ENCODE data around the gene OTUD5. TPM values are rescaled to one million over a fixed set of nuclear protein-coding genes. Genes with fewer than 3 reads are reported as not detected.

The OTUD5 gene
- total RNA-seq, 1 experiment from 2014 or later = 41.4 TPM

DNA sequence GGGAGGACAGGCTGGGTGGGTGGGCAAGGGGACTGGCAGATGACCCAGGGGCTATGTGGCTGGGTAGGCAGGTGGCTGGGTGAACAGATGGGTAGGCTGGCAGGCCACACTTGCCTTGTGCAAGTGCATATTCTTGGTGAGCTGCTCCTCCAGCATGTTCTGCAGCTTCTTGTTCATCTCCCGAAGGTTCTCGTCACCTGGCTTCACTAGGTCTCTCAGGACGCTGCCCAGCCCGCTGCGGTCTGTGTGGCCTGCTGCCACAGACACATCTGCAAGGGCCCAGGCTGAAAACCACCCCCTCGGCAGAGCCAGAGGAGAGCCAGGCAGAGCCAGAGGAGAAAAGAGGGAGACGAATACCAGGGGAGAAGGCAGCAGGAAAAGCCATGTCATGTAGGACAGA, 17.6 kb upstream of the OTUD5 start:
- CTCF ChIA-PET = no interaction called here
- Histone ChIP-seq H4K20me1 (ENCODE audit: low read length) (no peaks in the 10 kb centered on the region), H3K9me2 (replicated peaks; ENCODE audit: low read length) (no peaks in the 10 kb centered on the region), H3K36me3 (ENCODE audit: low read depth, low read length) (peaks cover 3% of the 10 kb centered on the region), H3K79me2 (ENCODE audit: low read length) (no peaks in the 10 kb centered on the region), H3K4me2 (ENCODE audit: low read length) (no peak overlapping the region), H3K9ac (ENCODE audit: low read length) (no peak overlapping the region), H2AFZ (ENCODE audit: low read length) (no peak overlapping the region), H3F3A (ENCODE audit: low read length, unreplicated experiment) (no peaks in the 10 kb centered on the region), H3K9me3 (ENCODE audit: low read length) (no peaks in the 10 kb centered on the region), H3K27me3 (ENCODE audit: low read length) (no peaks in the 10 kb centered on the region), H3K27ac (ENCODE audit: low read length) (no peak overlapping the region), H3K4me3 (ENCODE audit: low read length) (no peak overlapping the region), H3K4me1 (ENCODE audit: insufficient read depth, low read length) (no peaks in the 10 kb centered on the region)
- POLR2A ChIA-PET (ENCODE audit: unreplicated experiment) = no interaction called here
- DNase-seq = no peak
- no peak for TF ChIP-seq EZH2 (IDR thresholded peaks at IDR 0.05; ENCODE audit: low read length, unreplicated experiment)
- TF ChIP-seq, protein P1, sequence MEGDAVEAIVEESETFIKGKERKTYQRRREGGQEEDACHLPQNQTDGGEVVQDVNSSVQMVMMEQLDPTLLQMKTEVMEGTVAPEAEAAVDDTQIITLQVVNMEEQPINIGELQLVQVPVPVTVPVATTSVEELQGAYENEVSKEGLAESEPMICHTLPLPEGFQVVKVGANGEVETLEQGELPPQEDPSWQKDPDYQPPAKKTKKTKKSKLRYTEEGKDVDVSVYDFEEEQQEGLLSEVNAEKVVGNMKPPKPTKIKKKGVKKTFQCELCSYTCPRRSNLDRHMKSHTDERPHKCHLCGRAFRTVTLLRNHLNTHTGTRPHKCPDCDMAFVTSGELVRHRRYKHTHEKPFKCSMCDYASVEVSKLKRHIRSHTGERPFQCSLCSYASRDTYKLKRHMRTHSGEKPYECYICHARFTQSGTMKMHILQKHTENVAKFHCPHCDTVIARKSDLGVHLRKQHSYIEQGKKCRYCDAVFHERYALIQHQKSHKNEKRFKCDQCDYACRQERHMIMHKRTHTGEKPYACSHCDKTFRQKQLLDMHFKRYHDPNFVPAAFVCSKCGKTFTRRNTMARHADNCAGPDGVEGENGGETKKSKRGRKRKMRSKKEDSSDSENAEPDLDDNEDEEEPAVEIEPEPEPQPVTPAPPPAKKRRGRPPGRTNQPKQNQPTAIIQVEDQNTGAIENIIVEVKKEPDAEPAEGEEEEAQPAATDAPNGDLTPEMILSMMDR (conservative IDR thresholded peaks at IDR 0.05; ENCODE audit: low read depth, low read length) = no peak
- TF ChIP-seq EZH2phosphoT487 (IDR thresholded peaks at IDR 0.05; ENCODE audit: borderline replicate concordance, low read length) = no peak
- no TSS peak for BruUV-seq (replicated peaks)
- intact Hi-C loops (cut with micrococcal nuclease) = no loop called here
- no peak for ATAC-seq

DNA sequence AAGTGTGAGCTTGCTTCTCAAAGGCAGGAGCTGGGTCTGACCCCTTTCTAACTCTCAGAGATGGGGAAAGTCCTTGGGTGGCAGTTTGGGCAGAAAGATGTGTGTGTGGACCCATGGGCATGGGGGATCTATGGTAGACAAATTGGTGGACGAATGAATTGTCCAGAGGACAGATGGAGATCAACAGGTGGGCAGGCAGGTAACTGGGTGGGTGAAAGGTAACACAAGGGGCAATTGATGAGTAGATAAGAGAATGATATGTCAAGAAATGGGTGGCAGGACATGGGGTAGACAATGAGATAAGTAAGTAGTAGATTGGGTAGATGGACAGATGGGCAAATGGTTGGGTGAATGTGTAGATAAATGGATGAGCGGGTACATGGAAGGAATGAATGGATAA, 17.2 kb upstream of the OTUD5 start:
- POLR2A ChIA-PET (ENCODE audit: unreplicated experiment) = no interaction called here
- ATAC-seq = no peak
- Histone ChIP-seq H2AFZ (ENCODE audit: low read length) (no peak overlapping the region), H3K4me2 (ENCODE audit: low read length) (no peak overlapping the region), H3K36me3 (ENCODE audit: low read depth, low read length) (peaks cover 3% of the 10 kb centered on the region), H4K20me1 (ENCODE audit: low read length) (no peaks in the 10 kb centered on the region), H3K4me1 (ENCODE audit: insufficient read depth, low read length) (no peaks in the 10 kb centered on the region), H3K9ac (ENCODE audit: low read length) (no peak overlapping the region), H3K4me3 (ENCODE audit: low read length) (no peak overlapping the region), H3K9me3 (ENCODE audit: low read length) (no peaks in the 10 kb centered on the region), H3K79me2 (ENCODE audit: low read length) (no peaks in the 10 kb centered on the region), H3F3A (ENCODE audit: low read length, unreplicated experiment) (no peaks in the 10 kb centered on the region), H3K9me2 (replicated peaks; ENCODE audit: low read length) (no peaks in the 10 kb centered on the region), H3K27ac (ENCODE audit: low read length) (no peak overlapping the region), H3K27me3 (ENCODE audit: low read length) (no peaks in the 10 kb centered on the region)
- CTCF ChIA-PET = no interaction called here
- TF ChIP-seq, protein P1 (conservative IDR thresholded peaks at IDR 0.05; ENCODE audit: low read depth, low read length) = no peak
- TF ChIP-seq EZH2phosphoT487 (IDR thresholded peaks at IDR 0.05; ENCODE audit: borderline replicate concordance, low read length) (no peak), EZH2 (IDR thresholded peaks at IDR 0.05; ENCODE audit: low read length, unreplicated experiment) (no peak)
- intact Hi-C loops (cut with micrococcal nuclease) = no loop called here
- no TSS peak for BruUV-seq (replicated peaks)
- no peak for DNase-seq

DNA sequence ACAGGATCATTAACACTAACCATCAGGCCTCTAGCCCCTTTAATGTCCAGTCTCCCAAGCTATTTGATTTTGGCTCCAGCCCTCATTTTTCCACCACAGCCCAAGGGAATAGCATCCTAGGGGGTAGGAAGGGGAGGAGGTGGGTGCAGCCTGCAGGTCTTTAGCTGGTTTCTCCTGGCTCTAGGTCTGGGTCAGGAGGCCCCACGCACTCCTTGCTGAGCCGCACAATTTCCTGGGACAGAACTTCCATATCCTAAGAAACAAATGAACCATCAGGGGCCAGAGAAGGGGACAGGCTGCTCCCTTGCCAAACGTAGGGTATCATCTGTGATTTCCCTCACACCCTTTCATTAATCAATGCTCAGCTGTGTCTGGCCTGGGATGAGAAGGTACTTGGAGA, 16.6 kb upstream of the OTUD5 start:
- ChIA-PET CTCF (interaction anchor here (1.9 kb wide), 1 partner anchor 70 kb away, joined by 4 read pairs; no protein-coding TSS in a partner anchor), POLR2A (ENCODE audit: unreplicated experiment) (no interaction called here)
- H3K79me2 ChIP-seq (ENCODE audit: low read length) = no peaks in the 10 kb centered on the region
- H3K9me2 ChIP-seq (replicated peaks; ENCODE audit: low read length) = no peaks in the 10 kb centered on the region
- no peak overlapping the region for H3K4me2 ChIP-seq (ENCODE audit: low read length)
- H3K4me1 ChIP-seq (ENCODE audit: insufficient read depth, low read length) = no peaks in the 10 kb centered on the region
- TF ChIP-seq EZH2 (IDR thresholded peaks at IDR 0.05; ENCODE audit: low read length, unreplicated experiment) (no peak), EZH2phosphoT487 (IDR thresholded peaks at IDR 0.05; ENCODE audit: borderline replicate concordance, low read length) (no peak)
- TF ChIP-seq, protein P1 (conservative IDR thresholded peaks at IDR 0.05; ENCODE audit: low read depth, low read length) = no peak
- no peak for ATAC-seq
- no peaks in the 10 kb centered on the region for H4K20me1 ChIP-seq (ENCODE audit: low read length)
- H3F3A ChIP-seq (ENCODE audit: low read length, unreplicated experiment) = no peaks in the 10 kb centered on the region
- H3K27me3 ChIP-seq (ENCODE audit: low read length) = no peaks in the 10 kb centered on the region
- intact Hi-C loops (cut with micrococcal nuclease) = no loop called here
- H2AFZ ChIP-seq (ENCODE audit: low read length) = no peak overlapping the region
- no TSS peak for BruUV-seq (replicated peaks)
- DNase-seq = no peak
- H3K27ac ChIP-seq (ENCODE audit: low read length) = no peak overlapping the region
- H3K9me3 ChIP-seq (ENCODE audit: low read length) = no peaks in the 10 kb centered on the region
- H3K9ac ChIP-seq (ENCODE audit: low read length) = no peak overlapping the region
- no peak overlapping the region for H3K4me3 ChIP-seq (ENCODE audit: low read length)
- peaks cover 3% of the 10 kb centered on the region for H3K36me3 ChIP-seq (ENCODE audit: low read depth, low read length)

All from PC-3 (cell line).